ENCODE data around the gene NAA16.

The NAA16 gene

GRCh38 chr13:41361491-41361890, 50.4 kb downstream of the NAA16 start:
- DNase-seq: no peak

GRCh38 chr13:41364043-41364442, 53.0 kb downstream of the NAA16 start:
- DNase-seq: no peak

GRCh38 chr13:41365631-41366030, 54.6 kb downstream of the NAA16 start:
- DNase-seq: no peak

- DNase-seq: no peak
These were observed 59.7 kb downstream of the NAA16 start for GRCh38 chr13:41370736-41371135.

GRCh38 chr13:41377446-41377845, 66.4 kb downstream of the NAA16 start:
- no peak for DNase-seq

GRCh38 chr13:41382431-41382830, 71.4 kb downstream of the NAA16 start:
- DNase-seq: no peak

GRCh38 chr13:41383386-41383785, 72.3 kb downstream of the NAA16 start:
- no peak for DNase-seq

GRCh38 chr13:41384749-41385503, 73.9 kb downstream of the NAA16 start:
- no peak for DNase-seq

- no peak for DNase-seq
These were observed 75.1 kb downstream of the NAA16 start for GRCh38 chr13:41386211-41386610.

- no peak for DNase-seq
These were observed 76.5 kb downstream of the NAA16 start for GRCh38 chr13:41387576-41387975.

GRCh38 chr13:41388143-41388881, 77.2 kb downstream of the NAA16 start:
- DNase-seq: no peak

GRCh38 chr13:41389580-41389979, 78.5 kb downstream of the NAA16 start:
- DNase-seq: no peak

GRCh38 chr13:41394166-41394565, 83.1 kb downstream of the NAA16 start:
- no peak for DNase-seq

GRCh38 chr13:41398494-41399170, 87.6 kb downstream of the NAA16 start:
- DNase-seq: no peak

- no peak for DNase-seq
These were observed 90.3 kb downstream of the NAA16 start for GRCh38 chr13:41401366-41401765.

GRCh38 chr13:41402691-41403511, 91.8 kb downstream of the NAA16 start:
- no peak for DNase-seq

GRCh38 chr13:41403983-41404382, 92.9 kb downstream of the NAA16 start:
- DNase-seq: no peak

GRCh38 chr13:41405367-41405766, 94.3 kb downstream of the NAA16 start:
- DNase-seq: no peak

- DNase-seq: no peak
These were observed 96.3 kb downstream of the NAA16 start for GRCh38 chr13:41407380-41407779.

- DNase-seq: no peak
These were observed 97.1 kb downstream of the NAA16 start for GRCh38 chr13:41408121-41408520.

- DNase-seq: no peak
These were observed 97.7 kb downstream of the NAA16 start for GRCh38 chr13:41408746-41409145.

GRCh38 chr13:41409611-41410010, 98.5 kb downstream of the NAA16 start:
- no peak for DNase-seq

- DNase-seq: no peak
These were observed 100.0 kb downstream of the NAA16 start for GRCh38 chr13:41411060-41411459.

Data from activated naive CD4-positive, alpha-beta T cell (primary cell).